A549 (cell line): ENCODE results near the gene ALDH2. TPM values are rescaled to one million over a fixed set of nuclear protein-coding genes. Genes with fewer than 3 reads are reported as not detected.

Source experiments
- ATAC-seq, 2 experiments: fragments of 200-7000 bp in 1 of 2; fragments of >200 bp in 1 of 2; cut with Nextera tagmentation in 1 of 2; cut with Tn5 transposase in 1 of 2; 3 replicates each; pipeline versions ENCODE4 v1.8.0 to v1.9.1; 2018 to 2020; ENCODE audit warnings: mild to moderate bottlenecking in 1 of 2, moderate library complexity in 1 of 2
- CTCF ChIA-PET: fragments of 300-600 bp; sonication (Branson Sonifier 250); formaldehyde crosslinking; extraction: SDS; loops from one replicate; lab custom pipeline; 2021; ENCODE audit warnings: antibody characterized with exemption, inconsistent platforms; lab: Yijun Ruan, JAX
- POLR2A ChIA-PET: fragments of 350-600 bp; formaldehyde crosslinking; extraction: SDS; loops from one replicate; lab custom pipeline; 2021; ENCODE audit warnings: antibody characterized with exemption, inconsistent platforms; lab: Yijun Ruan, JAX
- DNase-seq, 2 experiments: peaks; one replicate each; pipeline versions ENCODE4 v3.0.0 to v3.0.0-alpha.2; 2011 to 2016; ENCODE audit warnings: low read depth in 1 of 2, low spot score in 1 of 2
- FAIRE-seq: peaks from 2 replicates; lab custom pipeline; 2011; peaks lifted over from hg19 to GRCh38; lab: Jason Lieb, UNC
- H3K27ac ChIP-seq, 2 experiments: fragments of >200 bp; sonication (Bioruptor Twin); formaldehyde crosslinking; 3 replicates each; pipeline ENCODE4 v1.5.1; 2016 to 2017
- H3K4me1 ChIP-seq: fragments of >200 bp; sonication (Bioruptor Twin); formaldehyde crosslinking; 3 replicates; pipeline ENCODE4 v1.6.1; 2016
- H3K4me2 ChIP-seq: fragments of >200 bp; sonication (Bioruptor Twin); formaldehyde crosslinking; 3 replicates; pipeline ENCODE4 v1.6.1; 2016
- H3K4me3 ChIP-seq: fragments of >200 bp; sonication (Bioruptor Twin); formaldehyde crosslinking; 3 replicates; pipeline ENCODE4 v1.5.1; 2016
- H3K9me3 ChIP-seq: fragments of >200 bp; sonication (Bioruptor Twin); formaldehyde crosslinking; 3 replicates; pipeline ENCODE4 v1.6.1; 2016
- ATOH8 ChIP-seq: fragments of 250-450 bp; sonication (Bioruptor Pico); IDR thresholded peaks from 2 replicates; pipeline ENCODE4 v1.5.0; 2020; ENCODE audit warnings: low read depth, mild to moderate bottlenecking, moderate library complexity
- BCL3 ChIP-seq: fragments of >200 bp; sonication (Bioruptor Twin); formaldehyde crosslinking; IDR thresholded peaks from 3 replicates; pipeline ENCODE4 v1.6.1; 2016
- CTCF ChIP-seq: fragments of >200 bp; sonication (Bioruptor Twin); formaldehyde crosslinking; IDR thresholded peaks from 3 replicates; pipeline ENCODE4 v1.5.1; 2016
- EHF ChIP-seq: fragments of 250-450 bp; sonication (Bioruptor Pico); IDR thresholded peaks from 2 replicates; pipeline ENCODE4 v1.5.0; 2020; ENCODE audit warnings: mild to moderate bottlenecking
- EHMT2 ChIP-seq: fragments of 200-600 bp; sonication (generic); IDR thresholded peaks from 2 replicates; pipeline ENCODE4 v1.6.1; 2016; ENCODE audit warnings: antibody characterized with exemption, low read depth, mild to moderate bottlenecking, moderate library complexity
- EP300 ChIP-seq, 2 experiments: fragments of >200 bp; sonication (Bioruptor Twin); formaldehyde crosslinking; IDR thresholded peaks; 2 replicates in 1 of 2; 3 replicates in 1 of 2; pipeline ENCODE4 v1.6.1; 2016 to 2017
- ESRRA ChIP-seq: fragments of 150-350 bp; IDR thresholded peaks from 2 replicates; pipeline ENCODE4 v1.6.1; 2014; ENCODE audit warnings: mild to moderate bottlenecking, low read length, borderline replicate concordance
- FOSB ChIP-seq: fragments of 250-450 bp; sonication (Bioruptor Pico); IDR thresholded peaks from 2 replicates; pipeline ENCODE4 v1.5.0; 2020; ENCODE audit warnings: mild to moderate bottlenecking, moderate library complexity
- FOSL2 ChIP-seq, 2 experiments: fragments of 450-650 bp in 1 of 2; fragments of >200 bp in 1 of 2; sonication (Bioruptor Twin) in 1 of 2; formaldehyde crosslinking; IDR thresholded peaks; 2 replicates each; pipeline versions ENCODE4 v1.5.0 to v1.6.1; 2016 to 2020; ENCODE audit warnings: mild to moderate bottlenecking in 1 of 2, moderate library complexity in 1 of 2
- FOXS1 ChIP-seq: fragments of 250-450 bp; sonication (Bioruptor Pico); IDR thresholded peaks from 2 replicates; pipeline ENCODE4 v1.5.0; 2020; ENCODE audit warnings: mild to moderate bottlenecking, moderate library complexity
- HEYL ChIP-seq: fragments of 250-450 bp; sonication (Bioruptor Pico); IDR thresholded peaks from 2 replicates; pipeline ENCODE4 v1.8.0; 2021; ENCODE audit warnings: mild to moderate bottlenecking, moderate library complexity
- MYC ChIP-seq: IDR thresholded peaks from 2 replicates; pipeline ENCODE4 v1.6.1; 2012; ENCODE audit warnings: mild to moderate bottlenecking, inconsistent platforms, low read length, improper control_type of control experiment, borderline replicate concordance
- NPAS2 ChIP-seq: fragments of 250-450 bp; sonication (Bioruptor Pico); IDR thresholded peaks from 2 replicates; pipeline ENCODE4 v1.8.0; 2022; ENCODE audit warnings: mild to moderate bottlenecking, moderate library complexity, borderline replicate concordance
- NR3C1 ChIP-seq: fragments of >200 bp; sonication (Bioruptor Twin); formaldehyde crosslinking; IDR thresholded peaks from 3 replicates; pipeline ENCODE4 v1.6.1; 2017
- PHF8 ChIP-seq: fragments of 200-600 bp; sonication (generic); IDR thresholded peaks from 2 replicates; pipeline ENCODE4 v1.6.1; 2016; ENCODE audit warnings: low read depth, mild to moderate bottlenecking, antibody characterized with exemption, moderate library complexity, borderline replicate concordance
- POLR2A ChIP-seq: IDR thresholded peaks from 2 replicates; pipeline ENCODE4 v1.6.1; 2012; ENCODE audit warnings: mild to moderate bottlenecking, low read length
- POLR2AphosphoS2 ChIP-seq: conservative IDR thresholded peaks from 2 replicates; pipeline ENCODE4 v1.6.1; 2012; ENCODE audit warnings: low read length, improper control_type of control experiment, inconsistent platforms
- RAD21 ChIP-seq, 2 experiments: fragments of >200 bp in 1 of 2; sonication (Bioruptor Twin) in 1 of 2; formaldehyde crosslinking in 1 of 2; IDR thresholded peaks in 1 of 2; conservative IDR thresholded peaks in 1 of 2; 2 replicates in 1 of 2; 3 replicates in 1 of 2; pipeline ENCODE4 v1.6.1; 2012 to 2018; ENCODE audit warnings: inconsistent platforms in 1 of 2
- RARB ChIP-seq: fragments of 250-450 bp; sonication (Bioruptor Pico); IDR thresholded peaks from 2 replicates; pipeline ENCODE4 v1.8.0; 2021; ENCODE audit warnings: mild to moderate bottlenecking, moderate library complexity
- USF2 ChIP-seq: fragments of 450-650 bp; IDR thresholded peaks from 2 replicates; pipeline ENCODE4 v1.6.1; 2014; ENCODE audit warnings: antibody characterized with exemption
- ZC3H11A ChIP-seq: fragments of 450-650 bp; IDR thresholded peaks from 2 replicates; pipeline ENCODE4 v1.6.1; 2014; ENCODE audit warnings: antibody characterized with exemption, mild to moderate bottlenecking
- ZFP36 ChIP-seq: fragments of 450-650 bp; IDR thresholded peaks from 2 replicates; pipeline ENCODE4 v1.6.1; 2014; ENCODE audit warnings: borderline replicate concordance; ENCODE audit not compliant: partially characterized antibody
- WGBS: methylation state at CpG from one replicate; pipeline ENCODE4 v1.1.6; 2017; ENCODE audit errors: missing lambda C conversion rate; 5-methylcytosine and 5-hydroxymethylcytosine counted together
- polyA plus RNA-seq, 4 experiments: library from polyadenylated mRNA; depleted of rRNA in 3 of 4; stranded (reverse); fragments of >200 nt; fragmentation: RNase III in 1 of 4; extraction: RNeasy Plus Mini Kit Qiagen cat#74134 plus additional on column Dnase treatment in 1 of 4; gene quantifications; 2 replicates in 3 of 4; 3 replicates in 1 of 4; pipeline ENCODE4 v1.2.3, GENCODE V29; 2011 to 2017
- TF ChIP-seq, protein P1 (sequence below): IDR thresholded peaks from 2 replicates; pipeline ENCODE4 v1.6.1; 2012

Gene ALDH2
- polyA plus RNA-seq, 2 of the 4 experiments (the other 2 are of a cell fraction), result 97.5 to 123 TPM

- no peak overlapping the region for H3K4me2 ChIP-seq
- ATAC-seq (no peak), FAIRE-seq (no peak), DNase-seq (no peak)
- H3K4me1 ChIP-seq, result no peaks in the 10 kb centered on the region
- no peak overlapping the region for H3K27ac ChIP-seq
- POLR2A ChIA-PET, result no interaction called here
- H3K4me3 ChIP-seq, result no peak overlapping the region
- 89% methylated on average over 4 of the region's 4 CpGs for WGBS
- no peaks in the 10 kb centered on the region for H3K9me3 ChIP-seq
- CTCF ChIA-PET, result interaction anchor here (0.6 to 1.6 kb wide), 5 partner anchors 18 to 65 kb away, joined by 3 to 4 read pairs (median 3); no protein-coding TSS in a partner anchor
- no peak for TF ChIP-seq MYC
- no peak for TF ChIP-seq RAD21 (conservative IDR thresholded peaks at IDR 0.05 in 1 of 2, IDR thresholded peaks at IDR 0.05 in 1 of 2)
- TF ChIP-seq EHF (CRISPR knock-in tag), result no peak
- no peak for TF ChIP-seq FOSL2 (IDR thresholded peaks at IDR 0.05)
- TF ChIP-seq FOSL2 (CRISPR knock-in tag; IDR thresholded peaks at IDR 0.05), result no peak
- no peak for TF ChIP-seq ZFP36
- TF ChIP-seq PHF8, result no peak
- no peak for TF ChIP-seq ATOH8
- TF ChIP-seq HEYL, result no peak
- TF ChIP-seq CTCF, result no peak
Observed at GRCh38 chr12:111806304-111806703, 39.6 kb downstream of the ALDH2 start.

DNA sequence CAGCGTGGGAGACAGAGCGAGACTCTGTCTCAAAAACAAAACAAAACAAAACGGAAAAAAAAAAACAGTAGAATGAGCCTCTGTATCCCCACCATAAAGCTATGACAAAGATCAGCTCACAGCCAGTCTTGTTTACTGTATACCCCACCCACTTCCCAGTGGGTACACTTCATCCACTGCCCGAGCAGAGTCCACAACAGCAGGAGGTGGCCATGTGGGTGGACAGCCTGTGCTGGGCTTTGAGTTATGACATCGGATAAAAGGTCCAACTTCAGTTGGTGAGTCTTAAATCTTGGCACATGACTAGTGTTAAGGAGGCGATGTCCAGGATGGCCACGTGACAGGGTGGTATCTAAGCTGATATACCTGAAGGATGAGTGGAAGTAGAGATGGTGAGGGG is 40.5 kb downstream of the ALDH2 start:
- DNase-seq, result no peak
- WGBS, result 87% methylated on average over 7 of the region's 7 CpGs

More for the DNA sequence above, 40.5 kb downstream of the ALDH2 start:
- Histone ChIP-seq H3K4me2 (no peak overlapping the region), H3K4me1 (no peaks in the 10 kb centered on the region), H3K4me3 (no peak overlapping the region), H3K27ac (no peak overlapping the region), H3K9me3 (no peaks in the 10 kb centered on the region)
- ATAC-seq, result no peak; a peak in 1 of 6 replicates
- TF ChIP-seq, protein P1, sequence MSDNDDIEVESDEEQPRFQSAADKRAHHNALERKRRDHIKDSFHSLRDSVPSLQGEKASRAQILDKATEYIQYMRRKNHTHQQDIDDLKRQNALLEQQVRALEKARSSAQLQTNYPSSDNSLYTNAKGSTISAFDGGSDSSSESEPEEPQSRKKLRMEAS, result no peak
- TF ChIP-seq FOSL2 (IDR thresholded peaks at IDR 0.05), result no peak
- no peak for TF ChIP-seq FOSL2 (CRISPR knock-in tag; IDR thresholded peaks at IDR 0.05)
- no peak for TF ChIP-seq ESRRA
- no peak for TF ChIP-seq EP300 (IDR thresholded peaks at IDR 0.05)
- no peak for TF ChIP-seq BCL3
- no peak for TF ChIP-seq FOSB (CRISPR knock-in tag)
- no peak for TF ChIP-seq USF2
- no peak for TF ChIP-seq EHMT2
- no peak for TF ChIP-seq FOXS1 (CRISPR knock-in tag)
- no peak for TF ChIP-seq NPAS2 (CRISPR knock-in tag)
- no peak for TF ChIP-seq POLR2AphosphoS2
- no peak for TF ChIP-seq ZFP36
- no peak for TF ChIP-seq RARB (CRISPR knock-in tag)
- no peak for TF ChIP-seq POLR2A
- no peak for TF ChIP-seq ZC3H11A
- no peak for TF ChIP-seq NR3C1
- POLR2A ChIA-PET, result no interaction called here
- FAIRE-seq, result no peak
- CTCF ChIA-PET, result interaction anchor here (0.6 to 1.6 kb wide), 4 partner anchors 19 to 112 kb away, joined by 3 to 4 read pairs (median 3); no protein-coding TSS in a partner anchor
